22Rv1 (cell line): ENCODE measurements around the gene NDUFAF3.
A peak's percentile ranks its signal among the peaks of the same experiment; 100 is the strongest.

Source experiments
- H3K27ac ChIP-seq: fragments of 450-650 bp; 2 replicates; pipeline ENCODE4 v1.5.1; 2017
- CTCF ChIP-seq: fragments of 450-650 bp; IDR thresholded peaks from 2 replicates; pipeline ENCODE4 v1.5.1; 2017; ENCODE audit warnings: mild to moderate bottlenecking
- ZFX ChIP-seq: fragments of 450-650 bp; IDR thresholded peaks from 2 replicates; pipeline ENCODE4 v1.6.1; 2017; ENCODE audit warnings: antibody characterized with exemption, borderline replicate concordance

The NDUFAF3 gene

GRCh38 chr3:49017229-49017970 is 4.5 kb upstream of the NDUFAF3 start:
- TF ChIP-seq CTCF (no peak), ZFX (no peak)

GRCh38 chr3:49017971-49018706 is 3.8 kb upstream of the NDUFAF3 start, which contains the start of gene DALRD3:
TSS of gene DALRD3 (minus strand) at chr3:49018580. CDS start at chr3:49018564, 16 bp downstream.
- no peak for TF ChIP-seq ZFX
- TF ChIP-seq CTCF: no peak
- peak within 1 kb of the TSS; percentile 98 for H3K27ac ChIP-seq

More at GRCh38 chr3:49017229-49017970, 4.5 kb upstream of the NDUFAF3 start:
- H3K27ac ChIP-seq: peak overlapping the region; percentile 98

- TF ChIP-seq CTCF (no peak), ZFX (no peak)
- H3K27ac ChIP-seq: peak overlapping the region; percentile 98
Measured at GRCh38 chr3:49018707-49019006, 3.3 kb upstream of the NDUFAF3 start.

GRCh38 chr3:49019941-49020329 is 2.0 kb upstream of the NDUFAF3 start:
- no peak for TF ChIP-seq CTCF
- no peak for TF ChIP-seq ZFX
- H3K27ac ChIP-seq: peak overlapping the region; percentile 98

- TF ChIP-seq CTCF (no peak), ZFX (no peak)
- peak overlapping the region; percentile 98 for H3K27ac ChIP-seq
Measured at GRCh38 chr3:49020330-49021212, 1.4 kb upstream of the NDUFAF3 start.

GRCh38 chr3:49021213-49021812 is 608 bp upstream of the NDUFAF3 start:
- H3K27ac ChIP-seq: peak overlapping the region; percentile 98
- TF ChIP-seq CTCF (no peak), ZFX (no peak)
